Neutrophil (primary cell): ENCODE measurements around the gene SLC7A6.

Experiments used
- H3K27ac ChIP-seq: fragments of 200-600 bp; sonication (generic); 2 replicates; pipeline ENCODE4 v1.5.1; 2016; ENCODE audit warnings: mild to moderate bottlenecking, moderate library complexity
- H3K27me3 ChIP-seq: fragments of 200-600 bp; sonication (generic); 2 replicates; pipeline ENCODE4 v1.6.0; 2016; ENCODE audit warnings: mild to moderate bottlenecking
- H3K36me3 ChIP-seq: fragments of 200-600 bp; sonication (generic); 2 replicates; pipeline ENCODE4 v1.5.1; 2017
- H3K4me1 ChIP-seq, 2 experiments: fragments of 200-600 bp in 1 of 2; sonication (generic) in 1 of 2; 1 replicate in 1 of 2; 2 replicates in 1 of 2; pipeline versions ENCODE4 v1.5.1 to v1.6.1; 2013 to 2016; ENCODE audit warnings: low read depth in 1 of 2, low read length in 1 of 2, mild to moderate bottlenecking in 1 of 2, moderate library complexity in 1 of 2; ENCODE audit not compliant: control insufficient read depth in 1 of 2, insufficient read depth in 1 of 2
- H3K4me3 ChIP-seq, 2 experiments: fragments of 200-600 bp in 1 of 2; sonication (generic) in 1 of 2; 1 replicate in 1 of 2; 2 replicates in 1 of 2; pipeline ENCODE4 v1.5.1; 2013 to 2016; ENCODE audit warnings: low read depth in 1 of 2, low read length in 1 of 2, mild to moderate bottlenecking in 1 of 2, moderate library complexity in 1 of 2
- H3K9me3 ChIP-seq: fragments of 200-600 bp; sonication (generic); 2 replicates; pipeline ENCODE4 v1.5.1; 2016
- TF ChIP-seq, protein P1 (sequence below): fragments of 200-600 bp; sonication (generic); IDR thresholded peaks from 2 replicates; pipeline ENCODE4 v1.5.1; 2016; ENCODE audit warnings: antibody characterized with exemption

Gene SLC7A6

DNA sequence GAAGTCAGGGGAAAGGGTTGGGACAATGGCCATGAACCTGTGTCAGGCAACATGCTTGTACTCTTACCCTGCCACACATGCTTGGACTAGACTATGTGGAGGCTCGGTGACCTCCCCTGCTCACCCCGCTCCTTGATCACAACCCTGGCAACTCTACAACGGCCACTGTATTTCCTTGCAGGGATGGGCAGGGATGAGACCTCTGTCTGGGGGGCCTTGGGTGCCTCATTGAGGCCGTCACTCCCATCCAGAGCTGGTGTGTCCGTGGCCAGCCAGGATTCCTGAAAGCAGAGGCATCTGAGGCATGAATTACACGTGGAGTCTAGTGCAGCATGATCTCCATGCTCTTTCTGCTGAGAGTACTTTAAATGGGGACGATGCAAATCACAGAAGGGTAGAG is 18.2 kb upstream of the SLC7A6 start:
- no peaks in the 10 kb centered on the region for H3K36me3 ChIP-seq
- H3K27me3 ChIP-seq = no peaks in the 10 kb centered on the region
- H3K27ac ChIP-seq = no peak overlapping the region
- peak overlapping the region; percentile 86 to 96 for H3K4me3 ChIP-seq
- H3K9me3 ChIP-seq = no peaks in the 10 kb centered on the region
- H3K4me1 ChIP-seq = peaks cover 25 to 33% of the 10 kb centered on the region in 2 experiments
- TF ChIP-seq, protein P1, sequence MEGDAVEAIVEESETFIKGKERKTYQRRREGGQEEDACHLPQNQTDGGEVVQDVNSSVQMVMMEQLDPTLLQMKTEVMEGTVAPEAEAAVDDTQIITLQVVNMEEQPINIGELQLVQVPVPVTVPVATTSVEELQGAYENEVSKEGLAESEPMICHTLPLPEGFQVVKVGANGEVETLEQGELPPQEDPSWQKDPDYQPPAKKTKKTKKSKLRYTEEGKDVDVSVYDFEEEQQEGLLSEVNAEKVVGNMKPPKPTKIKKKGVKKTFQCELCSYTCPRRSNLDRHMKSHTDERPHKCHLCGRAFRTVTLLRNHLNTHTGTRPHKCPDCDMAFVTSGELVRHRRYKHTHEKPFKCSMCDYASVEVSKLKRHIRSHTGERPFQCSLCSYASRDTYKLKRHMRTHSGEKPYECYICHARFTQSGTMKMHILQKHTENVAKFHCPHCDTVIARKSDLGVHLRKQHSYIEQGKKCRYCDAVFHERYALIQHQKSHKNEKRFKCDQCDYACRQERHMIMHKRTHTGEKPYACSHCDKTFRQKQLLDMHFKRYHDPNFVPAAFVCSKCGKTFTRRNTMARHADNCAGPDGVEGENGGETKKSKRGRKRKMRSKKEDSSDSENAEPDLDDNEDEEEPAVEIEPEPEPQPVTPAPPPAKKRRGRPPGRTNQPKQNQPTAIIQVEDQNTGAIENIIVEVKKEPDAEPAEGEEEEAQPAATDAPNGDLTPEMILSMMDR = no peak

DNA sequence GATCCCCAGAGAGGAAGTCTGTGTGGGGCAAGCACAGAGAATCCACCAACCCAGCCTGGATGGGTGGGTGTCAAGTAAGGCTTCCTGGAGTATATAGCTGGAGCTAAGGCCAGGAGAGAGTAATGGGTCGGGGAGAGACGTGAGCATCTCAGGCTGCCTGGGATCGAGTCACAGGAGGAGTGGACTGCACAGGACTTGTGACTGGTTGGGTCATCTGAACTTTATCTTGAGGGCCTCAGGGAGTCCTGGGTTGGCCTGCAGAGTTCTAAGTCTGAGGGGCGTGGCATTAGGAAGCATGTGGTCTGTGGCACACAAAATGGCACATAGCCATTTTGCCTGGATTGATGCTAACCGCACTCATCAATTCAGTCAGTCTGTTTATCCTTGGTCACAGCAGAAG is 17.7 kb upstream of the SLC7A6 start:
- TF ChIP-seq, protein P1 = no peak

DNA sequence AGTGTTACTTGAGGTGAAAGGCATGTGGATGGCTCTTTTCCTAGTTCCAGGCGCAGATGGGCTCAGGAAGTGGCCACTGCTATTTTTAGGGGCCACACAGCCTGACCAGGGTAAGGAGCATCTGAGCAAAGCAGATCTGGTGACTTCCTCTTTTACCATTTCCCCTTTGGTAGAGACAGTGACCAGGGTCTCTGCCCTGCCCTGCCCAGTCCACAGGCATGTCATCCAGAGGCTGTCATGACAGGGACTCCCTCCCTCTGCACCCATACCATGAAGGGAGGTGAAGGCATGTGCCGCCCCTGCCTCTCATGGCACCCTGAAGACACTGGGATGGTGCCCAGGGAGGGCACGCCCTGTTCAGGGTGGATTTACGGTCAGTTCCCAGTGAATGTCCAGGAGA is 16.9 kb upstream of the SLC7A6 start:
- Histone ChIP-seq H3K36me3 (no peaks in the 10 kb centered on the region), H3K9me3 (no peaks in the 10 kb centered on the region), H3K27me3 (no peaks in the 10 kb centered on the region), H3K4me3 (no peak overlapping the region), H3K4me1 (peaks cover 25 to 33% of the 10 kb centered on the region in 2 experiments), H3K27ac (peak overlapping the region; percentile 41)
- TF ChIP-seq, protein P1 = no peak

More for the DNA sequence above, 17.7 kb upstream of the SLC7A6 start:
- H3K27ac ChIP-seq = no peak overlapping the region
- no peaks in the 10 kb centered on the region for H3K9me3 ChIP-seq
- no peaks in the 10 kb centered on the region for H3K27me3 ChIP-seq
- peaks cover 25 to 33% of the 10 kb centered on the region in 2 experiments for H3K4me1 ChIP-seq
- H3K36me3 ChIP-seq = no peaks in the 10 kb centered on the region
- no peak overlapping the region for H3K4me3 ChIP-seq

DNA sequence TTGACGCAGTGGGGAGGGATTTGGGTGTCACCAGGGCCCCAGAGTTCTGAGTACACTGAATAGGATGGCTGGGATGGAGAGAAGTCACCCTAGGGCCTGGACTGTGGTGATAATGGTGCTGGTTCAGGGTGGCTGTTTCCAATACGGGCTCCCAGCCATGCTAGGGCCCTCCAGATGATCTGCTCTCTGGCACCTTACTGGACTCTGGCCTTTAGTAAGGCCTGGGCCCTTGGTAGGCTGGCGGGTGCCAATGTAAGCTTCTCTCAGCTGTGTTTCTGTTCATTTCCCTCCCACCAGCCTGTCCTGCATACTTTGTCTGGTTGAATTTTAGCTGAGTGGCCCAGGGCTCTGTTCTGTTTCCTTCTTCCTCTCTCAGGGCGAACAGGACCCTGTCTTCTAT is 16.4 kb upstream of the SLC7A6 start:
- Histone ChIP-seq H3K27me3 (no peaks in the 10 kb centered on the region), H3K27ac (no peak overlapping the region), H3K4me3 (no peak overlapping the region), H3K36me3 (no peaks in the 10 kb centered on the region), H3K9me3 (no peaks in the 10 kb centered on the region), H3K4me1 (peaks cover 25 to 33% of the 10 kb centered on the region in 2 experiments)
- TF ChIP-seq, protein P1 = no peak

DNA sequence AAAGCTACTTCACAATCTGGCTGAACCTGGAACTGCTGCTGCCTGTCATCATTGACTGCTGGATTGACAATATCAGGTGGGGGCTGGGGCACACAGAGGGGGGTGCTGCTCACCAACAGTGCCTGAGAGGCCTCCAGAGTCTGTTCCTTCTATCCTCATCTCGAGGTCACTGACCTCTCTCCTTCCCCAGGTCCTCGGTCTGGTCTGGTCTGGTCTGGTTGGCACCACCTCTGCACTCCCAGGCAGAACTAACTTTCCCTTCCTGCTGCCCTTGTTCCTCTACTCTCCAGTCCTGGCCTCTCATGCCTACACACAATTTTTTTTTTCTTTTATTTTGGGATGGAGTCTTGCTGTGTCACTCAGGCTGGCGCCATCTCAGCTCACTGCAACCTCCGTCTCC is 15.0 kb upstream of the SLC7A6 start:
- Histone ChIP-seq H3K4me1 (peaks cover 22 to 31% of the 10 kb centered on the region in 2 experiments), H3K4me3 (no peak overlapping the region), H3K27me3 (no peaks in the 10 kb centered on the region), H3K9me3 (no peaks in the 10 kb centered on the region), H3K27ac (no peak overlapping the region), H3K36me3 (peaks cover 3% of the 10 kb centered on the region)
- TF ChIP-seq, protein P1 = no peak

DNA sequence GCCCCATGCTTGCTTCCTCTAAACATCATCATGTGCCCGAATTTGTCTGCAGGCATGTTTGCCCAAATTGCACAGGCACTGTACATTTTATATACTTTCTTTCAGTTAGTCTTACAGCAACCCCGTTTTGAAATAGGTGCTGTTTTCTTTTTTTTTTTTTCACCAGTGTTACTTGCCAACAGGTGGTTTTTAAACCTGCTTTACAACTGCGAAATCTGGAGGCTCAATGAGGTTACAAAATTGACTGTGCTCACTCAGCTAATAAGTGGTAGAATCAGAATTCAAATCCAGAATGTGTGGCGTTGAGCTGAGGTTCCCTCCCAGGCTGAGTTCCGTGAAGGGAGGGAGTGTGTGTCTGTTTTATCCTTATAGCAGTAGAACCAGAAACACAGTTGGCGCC is 13.4 kb upstream of the SLC7A6 start:
- H3K27ac ChIP-seq = no peak overlapping the region
- peaks cover 11 to 18% of the 10 kb centered on the region in 2 experiments for H3K4me1 ChIP-seq
- no peaks in the 10 kb centered on the region for H3K27me3 ChIP-seq
- H3K36me3 ChIP-seq = peaks cover 5% of the 10 kb centered on the region
- no peak overlapping the region for H3K4me3 ChIP-seq
- TF ChIP-seq, protein P1 = no peak
- H3K9me3 ChIP-seq = no peaks in the 10 kb centered on the region
